CD4-positive, alpha-beta T cell treated with Interleukin-15 for 1 hour (primary cell): ENCODE data around the gene NOXO1.
"Not testable (repeated sequence)": the region's sequence is repeated elsewhere in the genome, so short reads cannot be mapped to it uniquely, and the experiment has no call there.

Source experiments
- DNase-seq: peaks from one replicate; pipeline ENCODE4 v3.0.0-alpha.2; 2020

Gene NOXO1

DNA sequence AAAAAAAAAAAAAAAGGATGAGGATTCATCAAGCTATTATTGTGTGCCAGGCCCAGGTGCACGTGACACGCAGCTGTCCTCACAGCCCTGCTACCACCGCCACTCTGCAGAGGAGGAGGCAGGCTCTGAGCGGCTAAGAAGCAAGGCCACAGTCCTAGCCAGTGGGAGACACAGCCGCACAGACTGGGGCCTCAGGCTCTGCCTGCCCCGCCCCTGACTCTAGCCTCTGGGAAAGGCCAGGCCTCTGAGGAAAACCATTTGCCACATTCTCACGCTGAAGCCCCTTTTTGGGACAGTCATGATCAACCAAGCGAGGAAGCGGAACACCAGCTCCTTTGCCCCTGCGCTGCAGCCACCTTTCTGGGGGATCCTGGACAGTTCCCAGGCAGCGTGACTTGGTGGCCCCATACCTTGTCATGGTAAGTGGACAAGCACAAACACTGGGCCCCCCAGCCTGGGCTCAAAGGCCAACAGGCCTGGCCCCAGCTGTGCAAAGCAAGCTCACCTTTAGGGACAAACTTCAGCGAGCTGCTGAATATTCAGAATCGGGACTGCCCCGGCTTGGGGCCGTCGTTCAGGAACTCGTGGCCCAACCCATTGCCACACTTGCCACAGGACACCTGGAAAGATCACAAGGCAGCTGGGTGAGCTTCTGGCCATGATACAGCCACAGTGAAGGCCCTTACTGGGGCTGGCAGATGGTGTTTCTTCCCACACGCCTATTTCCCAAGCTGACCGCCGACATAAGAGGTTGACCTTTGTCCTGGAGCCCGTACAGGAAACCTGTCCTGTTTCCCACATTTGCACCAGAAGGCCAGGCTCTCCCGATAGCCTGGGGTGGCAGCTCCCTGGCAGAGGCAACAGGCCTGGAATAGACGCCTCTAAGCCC is 40.8 kb downstream of the NOXO1 start:
- no peak for DNase-seq

- DNase-seq = not testable (repeated sequence)
Observed at GRCh38 chr16:1939833-1940232, 41.4 kb downstream of the NOXO1 start.

- DNase-seq = no peak
Observed at GRCh38 chr16:1938910-1939309, 42.4 kb downstream of the NOXO1 start.

GRCh38 chr16:1938316-1938715 is 43.0 kb downstream of the NOXO1 start:
- peak; percentile 56 for DNase-seq

- DNase-seq = no peak
Observed at GRCh38 chr16:1936945-1937479, 44.3 kb downstream of the NOXO1 start.

- DNase-seq = no peak
Observed at GRCh38 chr16:1933097-1933661, 48.1 kb downstream of the NOXO1 start.

DNA sequence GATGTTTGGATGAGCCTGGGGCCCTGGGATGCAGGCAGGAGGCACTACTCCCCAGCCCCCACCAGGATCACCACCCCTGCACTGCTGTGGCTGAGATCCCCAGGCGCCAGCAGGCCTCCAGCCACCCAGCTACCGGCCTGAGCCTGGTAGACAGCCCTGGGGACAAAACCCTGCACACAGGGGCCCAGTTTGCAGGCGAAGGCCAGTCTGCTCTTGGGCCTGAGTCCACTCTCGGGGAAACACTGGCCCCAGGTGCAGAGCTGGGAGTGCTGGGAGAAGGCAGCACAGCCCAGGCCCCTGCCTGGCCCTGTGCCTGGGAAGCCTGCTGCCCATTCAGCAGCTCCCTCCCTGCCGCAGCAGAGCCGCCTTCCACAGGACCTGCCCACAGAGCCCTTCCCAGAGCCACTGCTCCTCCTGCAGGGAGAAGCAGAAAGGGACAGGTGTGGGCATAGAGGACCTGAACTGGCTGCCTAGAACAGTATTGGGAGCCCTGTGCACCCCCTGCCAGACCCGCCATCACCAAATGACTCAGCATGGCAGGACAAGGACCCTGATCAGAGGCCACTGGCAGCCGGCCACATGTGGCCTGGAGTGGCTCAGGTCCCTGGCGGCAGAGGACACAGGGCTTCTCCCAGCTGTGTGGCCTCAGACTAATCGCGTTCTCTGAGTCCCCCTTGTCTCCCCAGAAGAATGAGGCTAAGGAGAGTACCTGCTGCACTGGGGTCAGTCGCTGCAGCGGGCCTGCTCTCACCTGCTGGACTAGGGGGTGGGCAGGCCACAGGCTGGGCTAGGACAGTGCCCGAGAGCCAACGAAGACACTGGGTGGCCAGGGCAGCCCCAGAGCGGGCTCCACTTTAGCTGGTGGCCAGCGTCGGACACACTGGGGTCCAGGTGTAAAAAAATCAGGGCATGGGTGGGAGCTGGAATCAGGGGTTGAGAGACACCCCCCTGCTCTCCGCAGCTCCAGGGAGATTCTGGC is 48.9 kb downstream of the NOXO1 start:
- DNase-seq = no peak

GRCh38 chr16:1930338-1930720 is 50.9 kb downstream of the NOXO1 start:
- DNase-seq = no peak

DNA sequence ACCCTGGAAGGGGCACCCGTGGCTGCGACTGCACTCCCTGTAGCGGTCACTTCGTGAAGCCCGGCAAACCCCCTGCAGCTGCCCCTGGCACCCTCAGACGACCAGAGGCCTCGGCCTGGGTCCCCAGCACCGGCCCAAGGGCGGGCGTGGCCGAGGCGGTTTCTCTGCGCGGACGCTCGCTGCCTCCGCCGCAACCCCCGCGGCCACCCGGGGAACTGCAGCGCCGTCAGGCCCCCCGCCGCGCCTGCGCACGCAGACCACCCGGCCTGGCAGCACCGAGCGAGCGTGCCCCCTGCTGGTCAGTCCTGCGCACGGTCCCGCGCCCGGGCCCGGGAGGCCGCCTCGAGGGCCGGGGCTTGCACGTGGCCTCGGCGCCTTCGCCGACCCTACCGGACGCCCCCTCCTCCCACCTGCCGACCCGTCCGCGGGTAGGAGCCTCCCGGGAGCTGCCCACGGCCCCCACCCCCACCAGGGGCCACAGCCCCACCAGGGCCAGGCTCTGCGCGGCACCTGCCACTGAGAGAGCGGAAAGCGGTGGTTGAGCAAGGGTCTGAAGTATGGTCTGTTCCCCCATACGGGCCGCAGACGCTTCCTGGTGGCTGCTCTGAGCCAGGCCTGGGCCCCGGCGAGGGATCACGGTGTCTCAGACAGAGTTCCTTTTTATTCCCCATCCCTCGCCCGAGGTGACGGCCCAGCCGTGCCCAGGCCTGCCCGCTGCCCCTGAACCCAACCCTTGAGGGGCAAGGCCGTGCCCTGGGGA is 51.5 kb downstream of the NOXO1 start:
- DNase-seq = peak; percentile 89

- no peak for DNase-seq
Observed at GRCh38 chr16:1929105-1929504, 52.2 kb downstream of the NOXO1 start.
